ENCODE measurements around the gene CAMKMT. TPM values are rescaled to one million over a fixed set of nuclear protein-coding genes. Genes with fewer than 3 reads are reported as not detected.

The CAMKMT gene
- polyA plus RNA-seq, 3 donors from 2014 or later, result 11.7 to 19.5 (median 12.4) TPM

GRCh38 chr2:44821500-44821899, 459.8 kb downstream of the CAMKMT start:
- Mint-ChIP-seq H3K27me3 (ENCODE audit: low read depth in 3 of 3) (peaks cover 2 to 3% (median 2%) of the 10 kb centered on the region in 3 donors), H3K4me1 (no peaks in the 10 kb centered on the region), H3K9me3 (no peaks in the 10 kb centered on the region), H3K36me3 (no peaks in the 10 kb centered on the region), H3K4me3 (no peak overlapping the region), H3K27ac (no peak overlapping the region)
- DNase-seq, result no peak

- no peaks in the 10 kb centered on the region for H3K9me3 Mint-ChIP-seq
- H3K27me3 Mint-ChIP-seq (ENCODE audit: low read depth in 3 of 3), result peaks cover 2 to 3% (median 2%) of the 10 kb centered on the region in 3 donors
- no peaks in the 10 kb centered on the region for H3K36me3 Mint-ChIP-seq
- H3K27ac Mint-ChIP-seq, result no peak overlapping the region
- DNase-seq, result no peak
- no peak overlapping the region for H3K4me3 Mint-ChIP-seq
- no peaks in the 10 kb centered on the region for H3K4me1 Mint-ChIP-seq
Observed at GRCh38 chr2:44822174-44822573, 460.4 kb downstream of the CAMKMT start.

Other genes with a start within 250 kb of the CAMKMT start
- 10 to 100 TPM; 32.1 to 61.3 (median 40.0) TPM for gene PPM1B, start 193.1 kb upstream of the CAMKMT start, polyA plus RNA-seq
- under 1 TPM in 2 of 3 donors, not detected in 1; 0.28 TPM for gene SLC3A1, start 86.5 kb upstream of the CAMKMT start, polyA plus RNA-seq
- 10 to 100 TPM; 14.5 to 17.5 (median 14.9) TPM for gene PREPL, start 453 bp upstream of the CAMKMT start, polyA plus RNA-seq